GM13977 (cell line): ENCODE data around the gene DERL3.

ENCODE experiments used
- DNase-seq: peaks from one replicate; pipeline ENCODE4 v3.0.0; 2012; ENCODE audit warnings: low spot score
- CTCF ChIP-seq: IDR thresholded peaks from 2 replicates; pipeline ENCODE4 v1.5.1; 2012; ENCODE audit warnings: mild to moderate bottlenecking, control low read depth; ENCODE audit not compliant: insufficient read depth; ENCODE audit errors: extremely low read depth, missing control alignments
- in situ Hi-C: fragments of 300-500 bp; cut with MboI; formaldehyde crosslinking; loops from one replicate; pipeline ENCODE4 v1.12.0; 2022; ENCODE audit warnings: low sequenced_read_pairs, low pct_unique_long_range_greater_than_20kb, mixed read lengths, inconsistent platforms; ENCODE audit not compliant: unreplicated experiment

The DERL3 gene

GRCh38 chr22:23831781-23832180 lies 7.0 kb downstream of the DERL3 start:
- in situ Hi-C loops = no loop called here
- TF ChIP-seq CTCF = no peak
- no peak for DNase-seq

GRCh38 chr22:23831261-23831660 lies 7.5 kb downstream of the DERL3 start:
- no peak for TF ChIP-seq CTCF
- no peak for DNase-seq
- in situ Hi-C loops = no loop called here

GRCh38 chr22:23829845-23830372 lies 8.9 kb downstream of the DERL3 start:
- in situ Hi-C loops = no loop called here
- no peak for DNase-seq
- no peak for TF ChIP-seq CTCF

GRCh38 chr22:23828800-23829680 lies 9.8 kb downstream of the DERL3 start:
- DNase-seq = no peak
- no peak for TF ChIP-seq CTCF
- in situ Hi-C loops = no loop called here

- in situ Hi-C loops = no loop called here
Observed at GRCh38 chr22:23827351-23827995, 11.3 kb downstream of the DERL3 start.

More at GRCh38 chr22:23827351-23827995, 11.3 kb downstream of the DERL3 start:
- TF ChIP-seq CTCF = no peak
- no peak for DNase-seq
